Activated CD4-positive, alpha-beta T cell treated with anti-CD3 and anti-CD28 coated beads, Interleukin-2, amount 50 U/mL, for 4 hours (primary cell): ENCODE measurements around the gene CHEK1.

ENCODE experiments used
- DNase-seq, 2 experiments: peaks; one replicate each; pipeline ENCODE4 v3.0.0-alpha.2; 2020

Gene CHEK1

GRCh38 chr11:125626288-125626950 lies 1.5 kb downstream of the CHEK1 start:
- DNase-seq: peak; percentile 2 to 8

GRCh38 chr11:125627236-125627910 lies 2.4 kb downstream of the CHEK1 start:
- DNase-seq: no peak

- DNase-seq: no peak
These were observed 12.9 kb downstream of the CHEK1 start for GRCh38 chr11:125637840-125638239.

DNA sequence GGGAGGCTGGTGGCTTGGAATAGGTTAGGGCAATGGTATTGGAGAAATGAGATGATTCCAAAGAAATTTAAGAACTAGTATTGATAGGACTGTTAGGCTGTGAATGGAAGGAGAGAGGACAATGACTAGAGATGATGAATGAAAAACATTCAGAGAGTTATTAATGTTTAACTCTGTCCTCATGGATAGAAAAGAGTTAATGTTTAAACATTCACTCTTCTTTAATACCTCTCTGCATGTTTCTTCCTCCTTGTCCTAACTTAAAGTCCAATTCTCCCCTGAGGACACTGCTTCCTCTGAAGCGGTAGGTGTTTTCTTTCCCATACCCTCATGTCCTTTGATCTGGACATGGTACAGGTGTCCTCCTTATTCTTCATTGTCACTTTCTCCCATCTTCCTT lies 13.4 kb downstream of the CHEK1 start:
- no peak for DNase-seq

GRCh38 chr11:125645871-125646270 lies 20.9 kb downstream of the CHEK1 start:
- no peak for DNase-seq

DNA sequence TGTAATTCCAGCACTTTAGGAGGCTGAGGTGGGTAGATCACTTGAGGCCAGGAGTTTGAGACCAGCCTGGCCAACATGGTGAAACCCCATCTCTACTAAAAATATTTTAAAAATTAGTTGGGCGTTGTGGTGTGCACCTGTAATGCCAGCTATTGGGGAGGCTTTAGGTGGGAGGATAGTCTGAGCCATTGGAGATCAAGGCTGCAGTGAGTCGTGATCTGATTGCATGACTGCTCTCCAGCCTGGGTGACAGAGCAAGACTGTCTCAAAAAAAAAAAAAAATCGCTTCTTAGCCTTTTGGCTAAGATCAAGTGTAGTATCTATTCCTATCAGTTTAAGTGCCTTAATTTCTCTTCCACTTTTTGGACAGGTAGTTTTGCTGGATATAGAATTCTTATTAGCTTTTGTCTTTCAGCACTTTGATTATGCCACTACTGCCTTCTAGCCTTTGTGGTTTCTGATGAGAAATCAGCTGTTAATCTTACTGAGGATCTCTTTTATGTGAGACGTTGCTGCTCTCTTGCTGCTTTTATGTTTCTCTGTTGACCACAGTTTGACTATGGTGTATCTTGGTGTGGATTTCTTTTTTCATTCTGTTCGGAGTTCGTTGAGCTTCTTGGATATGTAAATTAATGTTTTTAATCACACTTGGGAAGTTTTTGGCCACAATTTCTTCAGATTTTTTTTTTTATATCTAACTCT lies 24.7 kb downstream of the CHEK1 start:
- DNase-seq: no peak

DNA sequence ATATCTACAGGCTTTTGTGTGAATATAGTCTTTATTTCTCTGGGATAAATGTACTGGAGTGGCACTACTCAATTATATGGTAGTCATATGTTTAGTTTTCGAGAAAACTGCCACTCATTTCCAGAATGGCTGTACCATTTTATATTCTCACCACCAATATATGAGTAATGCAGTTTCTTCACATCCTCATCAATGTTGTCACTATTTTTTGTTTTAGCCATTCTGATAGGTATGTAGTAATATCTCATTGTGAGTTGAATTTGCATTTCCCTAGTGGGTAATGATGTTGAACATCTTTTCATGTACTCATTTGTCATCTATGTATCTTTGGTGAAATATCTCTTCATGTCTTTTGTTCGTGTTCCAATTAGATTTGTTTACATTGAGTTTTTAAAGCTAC lies 37.7 kb downstream of the CHEK1 start:
- no peak for DNase-seq

- DNase-seq: no peak
These were observed 38.9 kb downstream of the CHEK1 start for GRCh38 chr11:125663910-125664309.

DNA sequence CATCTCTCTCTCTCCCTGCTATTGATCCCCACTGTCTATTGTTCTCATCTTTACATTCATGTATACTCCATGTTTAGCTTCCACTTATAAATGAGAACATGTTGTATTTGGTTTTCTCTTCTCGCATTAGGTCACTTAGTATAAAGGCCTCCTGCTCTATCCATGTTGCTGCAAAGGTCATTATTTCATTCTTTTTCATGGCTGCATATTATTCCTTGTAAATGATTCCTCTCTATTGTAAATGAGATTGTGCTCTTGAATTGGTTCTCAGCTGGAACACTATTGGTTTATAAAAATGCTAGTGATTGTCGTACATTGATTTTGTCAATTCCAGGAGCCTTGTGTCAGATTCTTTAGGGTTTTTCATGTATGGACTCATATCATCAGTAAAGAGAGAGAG lies 42.2 kb downstream of the CHEK1 start:
- DNase-seq: no peak

- DNase-seq: no peak
These were observed 45.2 kb downstream of the CHEK1 start for GRCh38 chr11:125670172-125670571.

DNA sequence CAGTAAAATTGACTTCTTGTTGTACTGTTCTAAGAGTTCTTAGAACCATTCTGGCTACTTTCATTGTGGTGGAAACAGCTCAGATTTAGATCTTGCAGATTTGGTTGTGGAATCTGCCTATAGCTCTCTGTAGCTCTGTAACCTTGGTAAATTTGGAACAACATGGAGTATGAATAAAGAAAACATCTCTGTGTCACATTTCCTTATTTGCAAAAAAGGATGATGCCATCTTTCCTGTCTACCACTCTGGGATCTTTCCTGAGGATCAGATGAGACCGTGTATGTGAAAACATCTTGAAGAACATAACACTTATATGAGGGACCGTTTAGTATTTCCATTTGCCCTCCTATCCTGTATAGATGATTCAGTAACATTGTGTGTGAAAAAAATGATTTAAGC lies 46.6 kb downstream of the CHEK1 start:
- no peak for DNase-seq

DNA sequence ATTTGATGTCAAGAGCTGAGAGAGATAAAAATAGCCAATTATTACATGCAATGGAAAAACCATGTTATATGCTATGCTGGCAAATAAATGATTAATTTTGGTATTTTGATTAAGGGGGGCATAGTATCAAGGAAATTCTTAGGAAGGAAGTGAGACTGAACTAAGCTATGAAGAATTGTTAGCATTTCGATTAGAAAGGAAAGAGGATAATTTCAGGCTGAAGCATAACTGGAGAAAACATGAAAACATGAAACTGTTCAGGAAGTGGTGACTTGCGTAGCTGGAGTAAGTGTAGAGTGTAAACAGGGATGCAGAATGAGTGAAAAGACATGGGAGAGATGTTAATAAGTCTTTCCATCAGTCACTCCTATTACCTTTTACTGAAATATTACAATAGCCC lies 49.2 kb downstream of the CHEK1 start:
- DNase-seq: no peak

DNA sequence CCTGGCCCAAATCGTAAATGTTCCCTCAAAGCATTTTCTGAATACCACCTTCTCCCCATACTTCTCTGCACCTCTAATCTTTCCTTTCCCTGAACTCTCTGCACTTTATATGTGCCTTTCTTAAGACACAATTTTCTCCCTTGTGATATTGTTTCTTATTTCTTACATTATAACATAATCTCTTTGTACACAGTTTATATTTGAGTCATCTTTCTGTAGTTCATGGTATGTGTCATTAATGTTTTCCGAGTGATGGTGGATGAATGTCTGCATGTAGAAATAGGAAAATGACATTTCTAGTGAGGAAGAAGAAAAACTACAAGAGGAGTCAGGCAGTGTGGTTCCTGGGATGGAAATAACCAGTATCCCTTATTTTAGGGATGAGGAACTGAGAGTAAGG lies 50.2 kb downstream of the CHEK1 start:
- no peak for DNase-seq

DNA sequence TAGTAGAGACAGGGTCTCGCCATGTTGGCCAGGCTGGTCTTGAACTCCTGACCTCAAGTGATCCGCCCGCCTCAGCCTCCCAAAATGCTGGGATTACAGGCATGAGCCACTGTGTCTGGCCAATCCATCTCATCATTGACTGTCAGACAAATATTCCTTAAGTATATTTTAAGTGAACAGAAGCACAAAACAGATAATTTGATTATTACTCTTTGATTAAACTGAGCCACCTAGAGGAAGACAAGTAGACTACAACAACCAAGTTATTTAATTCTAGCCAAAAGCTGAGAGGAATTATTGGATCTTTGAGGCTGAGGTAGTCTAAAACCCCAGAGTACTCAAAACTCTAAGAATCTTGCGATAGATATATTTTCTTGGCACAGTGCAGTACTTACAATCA lies 54.4 kb downstream of the CHEK1 start:
- no peak for DNase-seq

DNA sequence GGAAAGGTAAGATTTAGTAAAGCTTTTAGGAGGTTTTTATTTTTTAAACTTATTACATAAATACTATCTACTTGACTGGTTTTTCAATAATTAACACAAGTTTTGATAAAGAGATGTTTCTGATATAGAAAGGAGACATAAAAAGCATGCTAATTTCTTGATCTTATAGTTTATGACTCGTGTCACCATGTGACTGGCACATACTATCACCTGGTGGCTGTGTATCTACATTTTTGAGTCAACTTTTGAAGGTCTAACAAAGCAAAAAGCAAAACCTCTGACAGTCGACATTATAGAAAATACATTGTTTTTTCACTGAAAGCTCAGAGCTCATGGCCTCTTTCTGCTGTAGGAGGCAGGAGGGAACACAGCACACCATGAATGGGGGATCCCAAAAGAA lies 54.9 kb downstream of the CHEK1 start:
- DNase-seq: no peak

DNA sequence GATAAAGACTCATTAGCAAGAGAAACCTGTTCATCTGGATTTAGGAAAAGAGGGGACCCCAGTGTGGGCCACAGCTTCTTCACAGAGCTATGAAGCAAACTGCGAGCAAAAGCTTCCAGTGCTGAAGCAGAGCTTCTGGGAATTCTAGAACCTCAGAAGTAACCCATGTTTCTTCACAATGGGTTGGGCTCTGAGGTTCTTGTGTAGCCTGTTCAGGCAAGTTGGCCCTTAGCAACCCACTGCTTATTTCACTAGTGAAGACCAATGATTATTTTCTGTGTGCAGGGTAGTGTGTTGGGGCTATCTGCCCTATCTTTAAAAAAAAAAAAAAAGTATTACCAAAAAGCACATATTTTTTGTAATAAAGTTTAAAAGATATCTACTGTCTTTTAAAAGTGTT lies 55.8 kb downstream of the CHEK1 start, which contains the start of gene ACRV1:
Gene ACRV1, minus strand, starts transcription at position 101 of the 400 bp plus-strand sequence. Its CDS starts 67 bp downstream, at position 34.
- DNase-seq: no peak

DNA sequence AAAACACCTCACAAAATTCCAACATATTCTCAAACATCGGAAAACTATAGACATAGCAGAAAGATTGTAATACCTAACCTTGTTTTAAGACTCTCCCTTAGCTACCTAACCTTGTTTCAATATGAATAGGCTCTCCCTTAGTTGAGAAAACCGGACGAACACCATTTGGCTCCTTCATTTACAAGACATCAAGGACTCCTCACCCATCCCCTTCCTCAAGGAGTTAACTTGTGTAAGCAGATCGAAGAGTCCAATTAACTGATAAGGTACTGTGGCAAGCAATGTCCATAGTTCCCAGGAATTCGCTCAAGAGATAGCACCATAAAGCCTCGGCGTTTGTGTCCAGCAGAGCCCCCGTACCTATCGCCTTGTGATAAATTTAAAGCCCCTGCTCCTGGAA lies 60.3 kb downstream of the CHEK1 start:
- DNase-seq: no peak

DNA sequence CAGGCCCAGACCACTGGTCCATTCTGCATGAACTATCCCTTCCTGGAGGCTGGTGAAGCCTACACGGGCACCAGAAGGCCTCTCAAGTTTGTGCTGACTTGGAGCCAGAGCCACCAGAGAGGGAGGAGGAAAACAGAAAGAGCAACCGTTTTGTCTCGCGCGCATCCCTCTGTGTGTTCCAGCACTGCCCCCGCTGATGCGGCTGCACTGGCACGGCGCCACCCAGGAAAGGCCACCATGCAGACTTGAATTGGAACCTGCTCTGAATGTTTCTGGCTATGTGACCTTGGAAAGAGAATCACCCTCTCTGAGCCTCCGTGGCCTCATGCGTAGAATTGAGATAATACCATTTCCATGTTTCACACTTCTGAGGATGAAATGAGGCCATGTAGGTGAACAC lies 63.1 kb downstream of the CHEK1 start:
- DNase-seq: no peak

- no peak for DNase-seq
These were observed 63.7 kb downstream of the CHEK1 start for GRCh38 chr11:125688632-125689031.

DNA sequence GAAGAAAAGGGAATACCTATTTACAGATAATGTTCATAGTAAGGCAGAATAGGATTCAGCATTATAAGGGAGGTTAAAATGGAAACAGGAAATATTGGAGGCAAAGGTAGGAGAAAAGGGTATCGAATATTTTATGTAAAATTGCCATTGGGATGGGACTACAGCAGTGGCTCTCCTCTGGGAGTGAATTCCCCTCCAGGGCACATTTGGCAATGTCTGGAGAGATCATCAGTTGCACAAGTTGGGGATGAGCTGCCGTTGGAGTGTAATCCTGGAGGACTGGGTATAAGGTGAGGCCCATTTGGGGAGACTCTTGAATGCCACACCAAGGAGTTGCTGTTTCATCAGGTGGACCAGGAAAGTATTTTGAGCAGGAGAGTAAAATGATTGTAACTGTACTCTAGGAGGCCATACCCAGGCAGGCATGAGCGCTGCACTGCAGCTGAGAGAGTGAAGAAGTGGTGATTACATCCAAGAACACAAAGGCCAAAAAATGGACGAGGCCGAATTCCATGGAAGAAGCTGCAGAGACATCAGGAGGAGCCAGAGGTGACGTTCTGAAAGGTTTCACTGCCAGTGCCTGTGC lies 64.4 kb downstream of the CHEK1 start:
- no peak for DNase-seq

- DNase-seq: no peak
These were observed 65.0 kb downstream of the CHEK1 start for GRCh38 chr11:125690006-125690405.

DNA sequence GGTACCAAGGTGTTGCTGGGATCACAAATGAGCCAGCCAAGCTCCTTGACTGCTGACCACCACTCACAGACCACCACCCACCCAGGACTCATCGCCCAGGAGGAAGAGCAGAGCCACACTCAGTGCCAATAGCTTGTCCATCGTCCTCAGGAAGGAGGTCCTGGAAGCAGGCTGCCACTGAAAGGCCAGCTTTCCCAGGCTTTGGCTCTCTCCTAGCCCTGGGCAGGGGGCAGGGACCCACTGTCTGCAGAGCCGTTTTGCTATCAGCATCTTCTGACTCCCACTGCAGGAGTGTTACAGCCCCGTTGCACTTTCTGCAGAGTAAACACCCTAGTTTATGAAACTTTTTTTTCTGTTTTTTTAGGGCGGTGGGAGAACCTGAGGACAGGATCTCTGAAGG lies 67.9 kb downstream of the CHEK1 start:
- no peak for DNase-seq

GRCh38 chr11:125694951-125695350 lies 70.0 kb downstream of the CHEK1 start:
- no peak for DNase-seq
